Measurements from ENCODE around the gene IL12RB1.
"Not testable (repeated sequence)": the region's sequence is repeated elsewhere in the genome, so short reads cannot be mapped to it uniquely, and the experiment has no call there.

IL12RB1 gene

DNA sequence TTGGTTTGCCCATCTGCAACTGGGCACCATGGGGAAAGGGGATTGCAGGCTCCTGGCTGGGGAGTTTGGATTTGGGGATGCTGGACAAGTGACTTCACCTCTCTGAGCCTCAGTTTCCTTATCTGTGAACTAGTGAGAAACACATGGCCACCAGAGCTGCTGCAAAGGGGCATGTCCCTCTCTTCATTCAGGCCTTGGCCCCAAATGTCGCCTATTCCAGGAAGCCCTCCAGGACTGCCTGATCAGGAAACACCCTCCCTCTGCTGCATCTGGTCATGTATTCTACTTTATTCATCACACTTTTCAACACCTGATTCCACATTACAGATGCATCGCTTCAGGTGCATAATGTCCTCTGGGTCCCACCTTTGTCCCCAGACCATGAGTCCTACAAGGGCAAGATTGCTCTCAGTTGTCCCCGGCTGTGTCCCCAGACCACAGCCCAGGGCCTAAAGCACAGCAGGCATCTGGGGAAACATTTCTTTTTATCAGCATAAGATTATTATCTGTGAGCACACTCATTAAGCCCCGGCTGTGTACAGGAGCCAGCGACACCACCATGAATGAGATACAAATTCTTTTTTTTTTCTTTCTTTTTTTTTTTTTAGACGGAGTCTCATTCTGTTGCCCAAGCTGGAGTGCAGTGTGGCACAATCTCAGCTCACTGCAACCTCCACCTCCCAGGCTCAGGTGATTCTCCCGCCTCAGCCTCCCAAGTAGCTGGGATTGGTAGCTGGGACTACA is 41.3 kb downstream of the IL12RB1 start:
- no peak for DNase-seq (ENCODE audit: extremely low spot score)
- ChIA-PET POLR2A (interaction anchor here (1.1 kb wide), 1 partner anchor 17 kb away, joined by 3 read pairs; no protein-coding TSS in a partner anchor), CTCF (interaction anchor here (0.6 kb wide), 1 partner anchor 51 kb away, joined by 3 read pairs; no protein-coding TSS in a partner anchor)
- no peak for TF ChIP-seq FOXA1 (IDR thresholded peaks at IDR 0.05)
- no peak for TF ChIP-seq TARDBP (IDR thresholded peaks at IDR 0.05)
- TF ChIP-seq ARNT (IDR thresholded peaks at IDR 0.05), result no peak
- TF ChIP-seq HDGF (IDR thresholded peaks at IDR 0.05; ENCODE audit: borderline replicate concordance), result no peak

DNA sequence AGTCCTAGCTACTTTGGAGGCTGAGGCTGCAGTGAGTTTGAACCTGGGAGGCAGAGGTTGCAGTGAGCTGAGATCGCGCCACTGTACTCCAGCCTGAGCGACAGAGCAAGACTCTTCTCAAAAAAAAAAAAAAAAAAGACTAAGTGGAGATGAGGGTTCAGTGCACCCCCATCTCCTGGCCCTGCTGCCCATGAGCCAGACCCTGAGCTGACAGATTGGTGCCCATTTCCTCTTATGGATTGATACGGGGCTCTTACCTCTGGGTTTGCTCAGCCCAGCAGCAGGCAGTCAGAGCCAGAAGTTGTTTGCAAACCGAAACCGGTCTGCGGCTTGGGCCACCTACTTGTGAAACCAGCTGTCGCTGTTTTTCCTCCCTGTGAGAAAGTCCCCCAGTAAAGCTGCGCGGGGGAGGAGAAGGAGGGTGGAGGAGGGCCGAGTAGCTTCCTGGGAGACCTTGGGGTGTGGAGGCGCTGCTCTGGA is 41.9 kb downstream of the IL12RB1 start:
- ChIA-PET CTCF (interaction anchor here (0.6 to 0.7 kb wide), 2 partner anchors 19 to 50 kb away, joined by 3 read pairs; no protein-coding TSS in a partner anchor), POLR2A (interaction anchor here (1.1 kb wide), 2 partner anchors 12 to 16 kb away, joined by 3 read pairs; no protein-coding TSS in a partner anchor)
- TF ChIP-seq ZNF384 (IDR thresholded peaks at IDR 0.05) (no peak), BHLHE40 (IDR thresholded peaks at IDR 0.05; ENCODE audit: borderline replicate concordance) (no peak), SUZ12 (IDR thresholded peaks at IDR 0.05) (no peak)
- TF ChIP-seq, protein P1, sequence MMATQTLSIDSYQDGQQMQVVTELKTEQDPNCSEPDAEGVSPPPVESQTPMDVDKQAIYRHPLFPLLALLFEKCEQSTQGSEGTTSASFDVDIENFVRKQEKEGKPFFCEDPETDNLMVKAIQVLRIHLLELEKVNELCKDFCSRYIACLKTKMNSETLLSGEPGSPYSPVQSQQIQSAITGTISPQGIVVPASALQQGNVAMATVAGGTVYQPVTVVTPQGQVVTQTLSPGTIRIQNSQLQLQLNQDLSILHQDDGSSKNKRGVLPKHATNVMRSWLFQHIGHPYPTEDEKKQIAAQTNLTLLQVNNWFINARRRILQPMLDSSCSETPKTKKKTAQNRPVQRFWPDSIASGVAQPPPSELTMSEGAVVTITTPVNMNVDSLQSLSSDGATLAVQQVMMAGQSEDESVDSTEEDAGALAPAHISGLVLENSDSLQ (IDR thresholded peaks at IDR 0.05), result no peak
- no peak for DNase-seq (ENCODE audit: extremely low spot score)

DNA sequence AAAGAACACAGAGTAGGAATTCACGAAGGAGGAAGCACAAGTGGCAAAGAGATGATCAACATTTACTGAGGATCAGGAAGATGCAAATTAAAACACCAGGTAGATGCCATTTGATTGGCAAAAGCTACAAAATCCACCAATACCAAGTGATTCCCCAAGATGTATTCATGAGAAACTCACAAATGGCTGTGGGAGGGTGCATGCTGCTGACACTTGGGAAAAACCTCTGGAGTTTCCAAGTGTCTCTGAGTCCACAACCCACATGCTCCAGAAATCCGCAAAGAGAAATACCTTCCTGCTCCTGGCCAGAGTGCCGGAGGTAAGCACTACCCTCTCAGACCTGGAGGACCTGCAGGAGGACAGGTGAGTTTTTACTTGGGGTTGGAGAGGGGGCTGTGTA is 43.1 kb downstream of the IL12RB1 start:
- CTCF ChIA-PET, result no interaction called here
- DNase-seq (ENCODE audit: extremely low spot score), result no peak
- POLR2A ChIA-PET, result no interaction called here
- TF ChIP-seq BHLHE40 (IDR thresholded peaks at IDR 0.05; ENCODE audit: borderline replicate concordance), result no peak
- no peak for TF ChIP-seq FOXK2 (IDR thresholded peaks at IDR 0.05)
- TF ChIP-seq TARDBP (IDR thresholded peaks at IDR 0.05), result no peak
- no peak for TF ChIP-seq FOXM1 (IDR thresholded peaks at IDR 0.05; ENCODE audit: borderline replicate concordance)
- no peak for TF ChIP-seq NFRKB (IDR thresholded peaks at IDR 0.05)
- no peak for TF ChIP-seq ARNT (IDR thresholded peaks at IDR 0.05)
- no peak for TF ChIP-seq SUZ12 (IDR thresholded peaks at IDR 0.05)
- TF ChIP-seq FOXA1 (IDR thresholded peaks at IDR 0.05), result no peak
- no peak for TF ChIP-seq LEF1 (IDR thresholded peaks at IDR 0.05; ENCODE audit: borderline replicate concordance)
- TF ChIP-seq SP1 (IDR thresholded peaks at IDR 0.05), result no peak
- TF ChIP-seq HDGF (IDR thresholded peaks at IDR 0.05; ENCODE audit: borderline replicate concordance), result no peak
- TF ChIP-seq ELF4 (IDR thresholded peaks at IDR 0.05), result no peak
- no peak for TF ChIP-seq CTBP1 (IDR thresholded peaks at IDR 0.05; ENCODE audit: borderline replicate concordance)
- TF ChIP-seq ZNF384 (IDR thresholded peaks at IDR 0.05), result no peak
- TF ChIP-seq, protein P1 (IDR thresholded peaks at IDR 0.05), result no peak
- no peak for TF ChIP-seq L3MBTL2 (conservative IDR thresholded peaks at IDR 0.05)

DNA sequence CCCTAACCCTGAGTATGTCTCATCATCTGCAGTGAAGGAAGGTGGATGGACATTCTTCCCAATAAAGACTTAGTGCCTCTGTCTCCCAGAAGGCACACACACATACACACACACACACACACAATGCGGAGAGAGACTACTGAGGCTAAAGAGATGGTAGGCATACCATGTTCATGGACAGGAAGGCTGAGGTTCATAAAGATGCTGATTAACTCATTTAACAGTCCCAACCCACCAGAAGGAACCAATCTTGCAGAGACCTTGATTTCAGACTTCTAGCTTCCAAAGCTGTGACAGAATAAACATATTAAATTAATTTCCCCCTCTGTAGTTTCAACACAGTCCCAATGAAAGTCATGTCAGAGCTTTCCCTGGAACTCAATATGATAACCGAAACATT is 45.7 kb downstream of the IL12RB1 start:
- DNase-seq (ENCODE audit: extremely low spot score), result no peak
- CTCF ChIA-PET, result no interaction called here
- POLR2A ChIA-PET, result no interaction called here
- no peak for TF ChIP-seq LEF1 (IDR thresholded peaks at IDR 0.05; ENCODE audit: borderline replicate concordance)
- TF ChIP-seq BHLHE40 (IDR thresholded peaks at IDR 0.05; ENCODE audit: borderline replicate concordance), result no peak
- TF ChIP-seq ZNF384 (IDR thresholded peaks at IDR 0.05), result no peak
- TF ChIP-seq NFRKB (IDR thresholded peaks at IDR 0.05), result no peak
- TF ChIP-seq ARNT (IDR thresholded peaks at IDR 0.05), result no peak
- TF ChIP-seq FOXM1 (IDR thresholded peaks at IDR 0.05; ENCODE audit: borderline replicate concordance), result no peak
- no peak for TF ChIP-seq FOXK2 (IDR thresholded peaks at IDR 0.05)
- TF ChIP-seq, protein P1 (IDR thresholded peaks at IDR 0.05), result no peak
- no peak for TF ChIP-seq FOXA1 (IDR thresholded peaks at IDR 0.05)
- no peak for TF ChIP-seq L3MBTL2 (conservative IDR thresholded peaks at IDR 0.05)
- TF ChIP-seq HDGF (IDR thresholded peaks at IDR 0.05; ENCODE audit: borderline replicate concordance), result no peak
- no peak for TF ChIP-seq ELF4 (IDR thresholded peaks at IDR 0.05)
- no peak for TF ChIP-seq TARDBP (IDR thresholded peaks at IDR 0.05)
- TF ChIP-seq SUZ12 (IDR thresholded peaks at IDR 0.05), result no peak
- TF ChIP-seq SP1 (IDR thresholded peaks at IDR 0.05), result no peak
- no peak for TF ChIP-seq CTBP1 (IDR thresholded peaks at IDR 0.05; ENCODE audit: borderline replicate concordance)

DNA sequence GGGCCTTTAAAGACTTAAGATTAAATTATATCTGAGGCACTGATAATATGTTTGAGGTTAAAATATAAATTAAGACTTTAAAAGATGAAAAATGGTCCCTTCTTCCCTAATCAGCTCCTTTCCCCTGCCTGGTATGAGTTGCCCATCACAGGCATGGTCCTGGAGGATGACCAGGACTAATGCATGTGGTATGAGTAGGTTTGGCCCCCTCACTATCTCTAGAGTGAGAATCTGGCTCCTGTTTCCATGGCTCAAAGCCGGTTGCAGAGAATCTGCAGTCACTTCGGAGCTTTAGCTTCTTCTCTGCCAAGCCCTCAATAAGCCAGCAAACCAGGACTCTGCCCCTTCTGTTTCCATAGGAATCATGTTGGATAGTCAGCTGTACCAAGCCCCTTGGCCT is 54.6 kb downstream of the IL12RB1 start:
- not testable (repeated sequence) for DNase-seq (ENCODE audit: extremely low spot score)
- ChIA-PET CTCF (interaction anchor here (1.7 kb wide), 1 partner anchor 25 kb away, joined by 4 read pairs; no protein-coding TSS in a partner anchor), POLR2A (interaction anchor here (1.6 kb wide), 1 partner anchor 12 kb away, joined by 3 read pairs; no protein-coding TSS in a partner anchor)

DNA sequence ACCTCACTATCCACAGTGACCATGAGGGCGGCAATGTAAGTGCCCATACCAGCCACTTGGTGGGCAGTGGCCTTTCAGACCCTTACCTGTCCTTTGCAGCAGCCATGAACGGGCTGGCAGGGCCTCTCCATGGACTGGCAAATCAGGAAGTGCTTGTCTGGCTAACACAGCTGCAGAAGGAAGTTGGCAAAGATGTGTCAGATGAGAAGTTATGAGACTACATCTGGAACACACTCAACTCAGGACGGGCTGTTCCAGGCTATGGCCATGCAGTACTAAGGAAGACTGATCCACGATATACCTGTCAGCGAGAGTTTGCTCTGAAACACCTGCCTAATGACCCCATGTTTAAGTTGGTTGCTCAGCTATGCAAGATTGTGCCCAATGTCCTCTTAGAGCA is 55.3 kb downstream of the IL12RB1 start:
- not testable (repeated sequence) for DNase-seq (ENCODE audit: extremely low spot score)
- ChIA-PET CTCF (interaction anchor here (1.7 kb wide), 1 partner anchor 26 kb away, joined by 4 read pairs; no protein-coding TSS in a partner anchor), POLR2A (interaction anchor here (1.2 kb wide), 1 partner anchor 9 kb away, joined by 6 read pairs; no protein-coding TSS in a partner anchor)

Data from HEK293T (cell line).